Erythroblast (primary cell): ENCODE measurements around the gene BPI.
"Not testable (repeated sequence)": the region's sequence is repeated elsewhere in the genome, so short reads cannot be mapped to it uniquely, and the experiment has no call there.

Experiments used
- DNase-seq, 2 experiments: peaks; one replicate each; lab custom pipeline; 2025; lab: John Stamatoyannopoulos, UW
- GATA1 ChIP-seq: IDR thresholded peaks from 2 replicates; pipeline ENCODE4 v1.6.1; 2011; ENCODE audit warnings: low read depth, mild to moderate bottlenecking, control low read depth, low read length, moderate library complexity
- POLR2A ChIP-seq: IDR thresholded peaks from 2 replicates; pipeline ENCODE4 v1.6.1; 2011; ENCODE audit warnings: mild to moderate bottlenecking, low read length

Gene BPI

DNA sequence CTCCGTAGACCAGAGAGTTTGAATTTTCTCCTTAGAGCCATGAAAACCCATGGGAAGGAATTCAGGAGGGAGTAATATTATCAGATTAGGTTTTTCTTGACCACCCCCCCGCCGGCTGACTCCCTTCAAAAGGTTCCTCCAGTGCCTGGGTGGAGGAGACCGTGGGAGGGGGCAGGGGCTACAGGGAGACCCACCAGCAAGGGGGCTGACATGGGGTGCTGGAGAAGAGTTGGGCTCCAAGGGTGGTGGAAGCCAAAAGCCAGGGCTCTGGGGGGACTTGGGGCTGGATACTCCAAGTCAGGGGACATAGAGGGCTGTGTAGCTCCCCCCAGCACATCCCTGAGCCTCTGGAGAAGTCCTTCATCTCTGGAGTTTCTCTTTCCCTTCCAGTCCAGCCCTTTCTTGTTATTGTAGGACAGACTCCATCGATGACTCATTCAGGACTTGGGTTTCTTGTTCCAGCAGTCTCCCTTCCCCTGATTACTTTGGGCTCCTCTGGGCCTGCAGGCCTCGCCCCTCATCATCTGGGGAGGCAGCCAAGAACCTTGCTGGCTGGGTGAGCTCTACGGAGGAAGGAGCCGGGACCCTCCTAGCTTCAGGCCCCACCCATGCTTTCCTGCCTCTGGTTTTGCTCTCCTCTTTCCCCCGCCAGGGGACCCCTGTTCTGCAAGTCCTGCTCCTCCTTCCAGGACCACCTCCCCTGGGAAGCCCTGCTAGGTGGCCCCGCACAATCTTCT lies 32.9 kb upstream of the BPI start:
- DNase-seq = no peak
- TF ChIP-seq GATA1 (no peak), POLR2A (no peak)

DNA sequence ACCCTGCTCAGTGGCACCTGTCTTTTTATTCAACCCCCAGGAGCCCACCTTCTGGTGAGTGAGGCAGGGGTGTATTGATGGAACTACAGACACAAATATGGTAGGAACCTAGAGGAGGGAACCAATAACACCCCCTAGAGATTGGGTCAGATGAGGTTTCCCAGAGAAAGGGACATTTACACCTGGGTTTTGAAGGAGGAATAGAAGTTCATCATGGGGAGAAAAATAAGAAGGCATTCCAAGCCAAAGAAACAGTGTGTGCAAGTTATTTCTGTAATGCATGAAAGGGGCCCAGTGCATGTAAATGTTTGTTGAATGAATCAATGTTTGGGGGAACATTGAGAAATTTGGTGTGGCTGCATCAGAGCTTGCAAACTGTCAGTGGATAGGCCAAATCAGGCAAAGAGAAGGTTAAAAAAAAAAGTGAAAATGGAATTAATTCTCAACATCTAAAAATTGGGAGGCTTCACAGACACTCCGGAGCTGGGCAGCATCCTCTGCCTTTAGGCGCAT lies 32.3 kb upstream of the BPI start:
- TF ChIP-seq GATA1 (no peak), POLR2A (no peak)
- DNase-seq = no peak

DNA sequence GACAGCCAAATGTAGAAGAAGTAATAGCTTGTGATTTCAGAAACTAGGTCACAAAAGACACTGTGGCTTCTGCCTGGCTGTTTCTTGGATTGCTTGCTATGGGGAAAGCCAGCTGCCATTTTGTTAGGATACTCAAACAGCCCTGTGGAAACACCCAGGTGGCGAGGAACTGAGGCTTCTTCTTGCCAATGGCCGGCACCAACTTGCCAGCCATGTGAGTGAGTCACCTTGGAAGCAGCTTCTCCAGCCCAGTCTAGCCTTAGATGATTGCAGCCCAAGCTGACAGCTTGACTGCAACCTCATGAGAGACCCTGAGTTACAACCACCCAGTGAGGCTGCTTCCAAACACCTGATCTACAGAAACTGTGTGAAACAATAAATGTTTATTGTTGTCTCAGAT lies 31.6 kb upstream of the BPI start:
- DNase-seq = no peak
- TF ChIP-seq POLR2A = no peak
- TF ChIP-seq GATA1 = no peak

DNA sequence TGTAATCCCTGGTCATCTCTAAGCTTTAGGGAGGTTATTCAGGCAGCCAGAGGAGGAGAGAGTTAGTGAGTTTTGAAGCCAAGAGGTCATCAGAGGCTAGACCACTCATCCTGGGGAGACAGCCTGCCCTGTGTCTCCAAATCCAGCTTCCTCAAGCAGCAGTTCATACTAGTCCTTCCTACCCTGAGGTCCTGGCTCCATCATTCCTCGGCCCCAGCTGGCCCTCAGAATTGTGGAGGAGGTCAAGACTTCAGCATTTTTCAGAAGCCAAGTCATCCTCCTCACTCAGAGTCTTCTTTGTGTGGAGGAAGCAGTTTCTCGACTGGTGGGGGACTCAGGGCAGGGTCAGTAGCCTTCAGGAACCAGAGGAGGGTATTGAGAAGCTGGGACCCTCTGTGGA lies 31.0 kb upstream of the BPI start:
- TF ChIP-seq POLR2A (no peak), GATA1 (no peak)

DNA sequence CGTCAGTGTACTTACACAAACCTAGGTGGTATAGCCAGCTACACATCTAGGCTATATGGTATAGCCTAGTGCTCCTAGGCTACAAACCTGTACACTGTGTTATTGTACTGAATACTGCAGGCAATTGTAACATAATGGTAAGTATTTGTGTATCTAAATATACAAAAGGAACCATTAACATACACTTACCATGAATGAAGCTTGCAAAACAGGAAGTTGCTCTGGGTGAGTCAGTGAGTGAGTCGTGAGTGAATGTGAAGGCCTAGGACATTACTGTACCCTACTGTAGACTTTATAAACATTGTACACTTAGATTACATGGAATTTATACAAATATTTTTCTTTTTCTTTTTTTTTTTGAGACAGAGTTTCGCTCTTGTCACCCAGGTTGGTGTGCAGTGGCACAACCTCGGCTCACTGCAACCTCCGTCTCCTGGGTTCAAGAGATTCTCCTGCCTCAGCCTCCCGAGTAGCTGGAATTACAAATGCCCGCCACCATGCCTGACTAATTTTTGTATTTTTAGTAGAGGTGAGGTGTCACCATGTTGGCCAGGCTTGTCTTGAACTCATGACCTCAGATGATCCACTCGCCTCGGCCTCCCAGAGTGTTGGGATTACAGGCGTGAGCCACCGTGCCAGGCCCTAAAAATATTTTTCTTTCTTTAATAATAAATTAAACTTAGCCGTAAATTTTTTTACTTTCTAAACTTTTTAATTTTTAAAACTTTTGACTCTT lies 28.0 kb upstream of the BPI start:
- TF ChIP-seq POLR2A = no peak
- TF ChIP-seq GATA1 = no peak
- no peak for DNase-seq

More for the DNA sequence above, 31.0 kb upstream of the BPI start:
- no peak for DNase-seq

DNA sequence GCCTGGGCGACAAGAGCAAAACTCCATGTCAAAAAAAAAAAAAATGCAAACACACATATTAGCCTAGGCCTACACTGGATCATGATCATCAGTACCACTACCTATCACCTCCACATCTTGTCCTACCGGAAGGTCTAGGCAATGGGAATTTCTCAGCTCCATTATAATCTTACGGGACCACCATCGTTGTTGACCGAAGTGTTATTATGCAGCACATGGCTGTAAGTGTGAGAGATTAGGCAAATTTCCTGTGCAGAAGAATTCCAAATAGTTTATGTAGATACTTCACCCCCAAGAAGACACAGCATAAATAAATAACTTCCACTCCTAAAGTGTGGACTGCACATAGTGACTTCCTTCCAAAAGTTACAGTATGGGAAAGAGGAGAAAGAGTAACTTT lies 26.7 kb upstream of the BPI start:
- DNase-seq = no peak

DNA sequence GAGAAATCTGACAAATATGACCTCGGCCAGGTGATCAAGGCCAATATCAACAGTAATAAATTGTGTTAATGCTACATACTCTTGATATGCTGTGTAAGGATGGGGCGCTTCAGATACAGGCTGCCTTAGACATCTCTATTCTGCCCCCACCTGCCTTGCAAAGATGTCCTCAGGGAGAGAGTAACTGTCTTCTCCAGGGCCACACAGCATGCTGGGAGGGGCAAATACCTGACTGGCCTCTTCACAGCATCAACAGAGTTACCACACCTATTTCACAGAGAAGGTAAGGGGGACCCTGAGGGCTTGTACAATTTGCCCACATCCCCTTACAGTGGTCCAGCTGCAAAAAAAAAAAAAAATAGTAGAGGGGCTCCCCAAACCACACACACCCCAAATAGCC lies 26.3 kb upstream of the BPI start:
- TF ChIP-seq POLR2A = no peak
- no peak for TF ChIP-seq GATA1
- DNase-seq = no peak

More for the DNA sequence above, 26.7 kb upstream of the BPI start:
- TF ChIP-seq GATA1 (no peak), POLR2A (no peak)

DNA sequence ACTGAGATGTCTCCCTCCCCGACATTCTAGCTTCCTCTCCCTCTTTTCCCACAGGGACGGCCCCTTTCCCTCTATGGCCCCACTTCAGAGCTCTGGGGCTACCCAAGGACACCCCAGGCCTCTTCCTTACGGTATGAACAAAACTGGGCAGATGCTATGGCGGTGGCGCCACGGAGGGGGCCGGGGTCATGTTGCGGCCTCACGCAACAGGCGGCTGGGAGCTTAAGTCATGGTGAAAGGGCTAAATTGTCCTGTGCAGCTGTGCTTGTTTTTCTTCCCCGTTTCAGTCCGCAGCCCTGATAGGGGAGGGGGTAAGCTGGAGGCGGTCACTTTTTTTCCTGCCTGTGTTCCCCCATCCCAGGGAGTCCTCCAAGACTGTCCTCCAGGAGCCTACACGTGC lies 25.8 kb upstream of the BPI start:
- no peak for DNase-seq
- TF ChIP-seq POLR2A = no peak
- TF ChIP-seq GATA1 = no peak

DNA sequence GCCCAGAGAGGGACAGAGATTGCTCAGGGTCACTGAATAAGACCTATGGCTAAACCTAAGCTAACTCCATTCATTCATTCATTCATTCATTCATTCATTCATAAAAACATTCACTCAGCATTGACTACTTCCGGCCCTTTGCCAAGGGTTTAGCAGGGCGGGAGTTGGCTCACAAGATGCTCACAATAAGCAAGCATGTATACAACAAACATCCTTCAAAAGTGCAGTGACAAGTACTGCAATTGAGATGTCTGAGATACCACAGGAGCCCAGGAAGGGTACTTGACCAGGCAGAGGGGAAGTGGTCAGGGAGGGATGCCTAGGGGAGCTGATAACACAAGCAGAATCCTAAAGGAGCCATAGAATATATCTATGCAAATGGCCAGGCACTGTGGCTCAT lies 25.2 kb upstream of the BPI start:
- no peak for DNase-seq
- no peak for TF ChIP-seq POLR2A
- TF ChIP-seq GATA1 = no peak

DNA sequence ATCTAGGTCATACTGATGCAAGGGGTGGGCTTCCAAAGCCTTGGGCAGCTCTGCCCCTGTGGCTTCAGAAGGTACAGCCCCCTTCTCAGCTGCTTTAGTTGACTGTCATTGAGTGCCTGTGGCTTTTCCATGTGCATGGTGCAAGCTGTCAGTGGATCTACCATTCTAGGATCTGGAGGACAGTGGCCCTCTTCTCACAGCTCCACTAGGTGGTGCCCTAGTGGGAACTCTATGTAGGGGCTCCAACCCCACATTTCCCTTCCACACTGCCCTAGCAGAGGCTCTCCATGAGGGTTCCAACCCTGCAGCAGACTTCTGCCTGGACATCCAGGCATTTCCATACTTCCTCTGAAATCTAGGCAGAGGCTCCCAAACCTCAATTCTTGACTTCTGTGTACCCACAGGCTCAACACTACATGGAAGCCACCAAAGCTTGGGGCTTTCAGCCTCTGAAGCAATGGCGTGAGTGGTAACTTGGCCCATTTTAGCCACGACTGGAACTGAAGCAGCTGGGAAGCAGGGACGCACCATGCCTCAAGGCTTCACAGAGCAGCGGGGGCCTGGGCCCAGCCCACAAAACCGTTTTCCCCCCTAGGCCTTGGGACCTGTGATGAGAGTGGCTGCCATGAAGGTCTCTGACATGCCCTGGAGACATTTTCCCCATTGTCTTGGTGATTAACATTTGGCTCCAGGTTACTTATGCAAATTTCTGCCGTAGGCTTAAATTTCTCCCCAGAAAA lies 22.6 kb upstream of the BPI start:
- not testable (repeated sequence) for DNase-seq

DNA sequence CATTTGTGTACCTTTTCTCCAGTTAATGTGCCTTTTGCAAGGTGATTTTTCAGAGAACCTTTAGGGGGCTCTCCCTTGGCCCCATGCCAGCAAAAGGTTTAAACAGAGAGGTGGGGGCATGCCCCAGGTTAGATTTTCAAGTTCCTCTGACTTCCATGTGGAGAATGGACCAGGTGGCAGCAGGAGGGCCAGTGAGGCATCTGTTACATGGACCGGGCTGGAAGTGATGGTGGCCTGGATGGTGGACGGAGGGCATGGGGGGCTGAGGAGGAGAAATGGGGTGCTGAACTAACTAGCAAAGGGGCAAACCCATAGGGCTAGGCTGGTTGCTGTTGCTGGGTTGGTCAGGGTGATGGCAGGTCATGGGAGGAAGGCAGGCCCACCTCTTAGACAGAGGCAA lies 20.7 kb upstream of the BPI start:
- TF ChIP-seq GATA1 (no peak), POLR2A (no peak)

DNA sequence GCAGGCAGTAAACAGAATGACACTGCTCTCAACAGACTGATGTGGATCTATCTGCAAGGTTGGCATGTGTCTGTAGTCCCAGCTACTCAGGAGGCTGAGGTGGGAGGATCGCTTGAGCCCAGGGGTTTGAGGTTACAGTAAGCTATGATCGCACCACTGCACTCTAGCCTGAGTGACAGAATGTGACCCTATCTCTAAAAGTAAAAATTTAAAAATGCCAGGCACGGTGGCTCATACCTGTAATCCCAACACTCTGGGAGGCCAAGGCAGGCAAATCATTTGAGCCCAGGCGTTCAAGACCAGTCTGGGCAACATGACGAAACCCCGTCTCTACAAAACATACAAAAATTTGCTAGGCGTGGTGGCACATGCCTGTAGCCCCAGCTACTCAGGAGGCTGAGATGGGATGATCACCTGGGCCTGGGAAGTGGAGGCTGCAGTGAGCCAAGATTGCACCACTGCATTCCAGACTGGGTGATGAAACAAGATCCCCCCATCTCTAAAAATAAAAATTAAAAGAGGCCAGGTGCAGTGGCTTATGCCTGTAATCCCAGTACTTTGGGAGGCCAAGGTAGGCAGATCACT lies 19.8 kb upstream of the BPI start:
- DNase-seq = not testable (repeated sequence)

More for the DNA sequence above, 20.7 kb upstream of the BPI start:
- no peak for DNase-seq

DNA sequence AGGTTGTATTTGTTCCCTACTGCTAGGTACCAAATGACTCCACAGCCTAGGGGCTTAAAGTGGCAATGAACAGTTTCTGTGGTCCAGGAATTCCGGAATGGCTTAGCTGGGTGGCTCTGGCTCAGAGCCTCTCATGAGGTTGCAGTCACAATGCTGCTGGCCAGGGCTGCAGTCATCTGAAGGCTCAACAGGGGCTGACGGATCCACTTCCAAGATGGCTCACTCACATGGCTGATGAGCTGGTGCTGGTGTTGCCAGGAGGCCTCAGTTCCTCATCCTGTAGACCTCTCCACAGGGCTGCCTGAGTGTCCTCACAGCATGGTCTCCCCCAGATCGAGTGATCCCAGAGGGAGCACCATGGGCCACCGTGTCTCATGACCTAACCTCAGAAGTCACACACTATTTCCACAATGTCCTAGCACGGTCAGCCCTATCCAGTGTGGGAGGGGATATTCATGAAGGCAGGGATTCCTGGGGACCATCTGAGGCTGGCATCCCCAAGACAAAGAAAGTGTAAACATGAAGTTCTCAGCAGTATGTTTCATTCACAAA lies 19.0 kb upstream of the BPI start:
- DNase-seq = no peak
- no peak for TF ChIP-seq GATA1
- TF ChIP-seq POLR2A = no peak
